ENCODE measurements around the gene NUP62. TPM values are rescaled to one million over a fixed set of nuclear protein-coding genes. Genes with fewer than 3 reads are reported as not detected.

Gene NUP62
- total RNA-seq, 1 experiment from 2014 or later: 85.2 TPM

- ATAC-seq (no peak), DNase-seq (ENCODE audit: low read depth, low spot score) (no peak)
- no peaks in the 10 kb centered on the region for H3K27me3 ChIP-seq (ENCODE audit: insufficient read depth, low read length)
- H3K9me2 ChIP-seq (ENCODE audit: insufficient read depth): no peaks in the 10 kb centered on the region
- BruUV-seq (replicated peaks): no TSS peak
- peaks cover 100% of the 10 kb centered on the region for H3K79me2 ChIP-seq (ENCODE audit: insufficient read depth, low read length)
- CTCF ChIA-PET: no interaction called here
- H3K27ac ChIP-seq (ENCODE audit: low read depth, low read length): no peak overlapping the region
- no peak overlapping the region for H2AFZ ChIP-seq (ENCODE audit: low read depth, low read length, poor library complexity, severe bottlenecking)
- H3K4me3 ChIP-seq (replicated peaks in 1 of 2; ENCODE audit: low read depth in 1 of 2, low read length in 2 of 2): no peak overlapping the region
- H3K4me2 ChIP-seq (ENCODE audit: low read length): no peak overlapping the region
- H3K36me3 ChIP-seq (ENCODE audit: control insufficient read depth in 1 of 2, insufficient read depth in 2 of 2, low read length in 2 of 2): peaks cover 24 to 43% of the 10 kb centered on the region in 2 experiments
- POLR2A ChIA-PET: no interaction called here
- peaks cover 7% of the 10 kb centered on the region; the same call in 1 of the 2 replicates for H4K20me1 ChIP-seq (ENCODE audit: insufficient read depth)
- H3K4me1 ChIP-seq (ENCODE audit: control insufficient read depth in 1 of 2, insufficient read depth in 2 of 2, low read length in 2 of 2): peaks cover 7 to 14% of the 10 kb centered on the region in 2 experiments; a peak in 3 of 4 replicates
- intact Hi-C loops (cut with micrococcal nuclease): no loop called here
- TF ChIP-seq YY1 (IDR thresholded peaks at IDR 0.05; ENCODE audit: extremely low read depth, insufficient replicate concordance, low read depth, low read length) (no peak), EGR1 (IDR thresholded peaks at IDR 0.05; ENCODE audit: low read depth) (no peak), TCF7L2 (IDR thresholded peaks at IDR 0.05; ENCODE audit: borderline replicate concordance, extremely low read depth, insufficient read depth, insufficient read length) (no peak), RAD21 (IDR thresholded peaks at IDR 0.05; ENCODE audit: low read depth) (no peak), ZFX (IDR thresholded peaks at IDR 0.05) (no peak), ELF1 (IDR thresholded peaks at IDR 0.05; ENCODE audit: borderline replicate concordance, low read depth) (no peak), CBX3 (IDR thresholded peaks at IDR 0.05; ENCODE audit: low read depth) (no peak), ZNF274 (IDR thresholded peaks at IDR 0.05; ENCODE audit: low read depth, low read length) (no peak), POLR2AphosphoS5 (IDR thresholded peaks at IDR 0.05; ENCODE audit: low read depth, low read length) (no peak), SRF (IDR thresholded peaks at IDR 0.05; ENCODE audit: low read depth) (no peak), SP1 (IDR thresholded peaks at IDR 0.05; ENCODE audit: low read depth) (no peak), EZH2phosphoT487 (IDR thresholded peaks at IDR 0.05; ENCODE audit: borderline replicate concordance) (no peak), ZBTB33 (IDR thresholded peaks at IDR 0.05; ENCODE audit: extremely low read depth, insufficient replicate concordance, low read length) (no peak), CTCF (IDR thresholded peaks at IDR 0.05 in 2 of 3, conservative IDR thresholded peaks at IDR 0.05 in 1 of 3; ENCODE audit: borderline replicate concordance in 1 of 3, insufficient read depth in 1 of 3, low read depth in 2 of 3, low read length in 2 of 3) (no peak), ATF3 (IDR thresholded peaks at IDR 0.05) (no peak), FOSL1 (IDR thresholded peaks at IDR 0.05; ENCODE audit: low read depth) (no peak), REST (IDR thresholded peaks at IDR 0.05; ENCODE audit: low read depth) (no peak), POLR2A (IDR thresholded peaks at IDR 0.05; ENCODE audit: borderline replicate concordance, extremely low read depth, insufficient read depth, insufficient read length) (no peak)
- H3K9me3 ChIP-seq (ENCODE audit: control insufficient read depth in 1 of 2, insufficient read depth in 1 of 2, low read depth in 1 of 2, low read length in 2 of 2): no peaks in the 10 kb centered on the region
- RAD21 ChIA-PET (ENCODE audit: low non-redundant PET in 1 of 2, low total read pairs in 2 of 2, uncharacterized antibody in 2 of 2, unreplicated experiment in 2 of 2): no interaction called here
- no peak overlapping the region for H3K9ac ChIP-seq (ENCODE audit: low read length)
Measured at GRCh38 chr19:49924004-49924880, 5.1 kb downstream of the NUP62 start.
